GM12878 (cell line): ENCODE data around the gene MROH2A. TPM values are rescaled to one million over a fixed set of nuclear protein-coding genes. Genes with fewer than 3 reads are reported as not detected.

Experiments
- ATAC-seq: fragments of 200-7000 bp; cut with Tn5 transposase; 3 replicates; pipeline ENCODE4 v1.9.1; 2020; ENCODE audit warnings: mild to moderate bottlenecking, moderate library complexity
- BruUV-seq: library from RNA; stranded (reverse); fragments of 400-500 nt; replicated peaks from 2 replicates; lab custom pipeline; 2021; lab: Mats Ljungman, UMichigan
- CTCF ChIA-PET: fragments of 300-600 bp; sonication (Branson Sonifier 250); formaldehyde crosslinking; extraction: SDS; loops from one replicate; lab custom pipeline; 2021; ENCODE audit warnings: inconsistent platforms; lab: Yijun Ruan, JAX
- POLR2A ChIA-PET: fragments of 350-600 bp; formaldehyde crosslinking; extraction: SDS; loops from one replicate; lab custom pipeline; 2021; ENCODE audit warnings: inconsistent platforms; lab: Charles Lee
- RAD21 ChIA-PET: fragments of 300-600 bp; sonication (Branson Sonifier 250); formaldehyde crosslinking; loops from one replicate; lab custom pipeline; 2023; ENCODE audit warnings: antibody characterized with exemption; ENCODE audit not compliant: unreplicated experiment; lab: Charles Lee
- SMC1A ChIA-PET: fragments of 300-600 bp; sonication (Branson Sonifier 250); formaldehyde crosslinking; loops from one replicate; lab custom pipeline; 2023; ENCODE audit not compliant: unreplicated experiment, uncharacterized antibody; lab: Charles Lee
- DNase-seq: peaks from one replicate; pipeline ENCODE4 v3.0.0-alpha.2; 2011; ENCODE audit warnings: low read depth, low spot score
- FAIRE-seq: peaks from 3 replicates; lab custom pipeline; 2011; peaks lifted over from hg19 to GRCh38; lab: Jason Lieb, UNC
- H2AFZ ChIP-seq: 2 replicates; pipeline ENCODE4 v1.6.0; 2011; ENCODE audit warnings: low read depth, low read length, control low read depth; ENCODE audit not compliant: control insufficient read depth
- H3K27ac ChIP-seq: 2 replicates; pipeline ENCODE4 v1.5.1; 2011; ENCODE audit warnings: control low read depth; ENCODE audit not compliant: control insufficient read depth, insufficient read depth
- H3K27me3 ChIP-seq, 2 experiments: replicated peaks in 1 of 2; 2 replicates each; pipeline versions ENCODE4 v1.6.0 to v1.6.1; 2011; ENCODE audit warnings: low read length in 1 of 2; ENCODE audit not compliant: control insufficient read depth in 2 of 2, insufficient read depth in 2 of 2
- H3K36me3 ChIP-seq, 2 experiments: 2 replicates each; pipeline ENCODE4 v1.5.1; 2011; ENCODE audit warnings: low read length in 1 of 2; ENCODE audit not compliant: control insufficient read depth in 2 of 2, insufficient read depth in 2 of 2
- H3K4me1 ChIP-seq: 2 replicates; pipeline ENCODE4 v1.6.1; 2011; ENCODE audit warnings: mild to moderate bottlenecking, low read length, moderate library complexity, mixed read lengths; ENCODE audit not compliant: control insufficient read depth, insufficient read depth
- H3K4me2 ChIP-seq: 2 replicates; pipeline ENCODE4 v1.6.0; 2011; ENCODE audit warnings: control low read depth; ENCODE audit not compliant: control insufficient read depth, insufficient read depth
- H3K4me3 ChIP-seq: fragments of 200-600 bp; sonication (generic); 2 replicates; pipeline ENCODE4 v1.5.1; 2016
- H3K79me2 ChIP-seq: 2 replicates; pipeline ENCODE4 v1.6.0; 2011; ENCODE audit warnings: low read length; ENCODE audit not compliant: control insufficient read depth, insufficient read depth
- H3K9ac ChIP-seq: 2 replicates; pipeline ENCODE4 v1.8.0; 2011; ENCODE audit warnings: low read length, control low read depth, mixed read lengths; ENCODE audit not compliant: control insufficient read depth, insufficient read depth
- H3K9me3 ChIP-seq: replicated peaks from 3 replicates; pipeline ENCODE4 v1.5.1; 2011; ENCODE audit warnings: mild to moderate bottlenecking, low read length; ENCODE audit not compliant: control insufficient read depth, insufficient read depth
- H4K20me1 ChIP-seq: 2 replicates; pipeline ENCODE4 v1.6.0; 2011; ENCODE audit not compliant: control insufficient read depth, insufficient read depth
- GABPA ChIP-seq: IDR thresholded peaks from 2 replicates; pipeline ENCODE4 v1.6.1; 2014; ENCODE audit warnings: antibody characterized with exemption, low read depth, mild to moderate bottlenecking, inconsistent platforms
- KLF5 ChIP-seq: fragments of 450-650 bp; IDR thresholded peaks from 2 replicates; pipeline ENCODE4 v1.6.1; 2014; ENCODE audit warnings: mild to moderate bottlenecking; ENCODE audit not compliant: partially characterized antibody
- MEF2B ChIP-seq: fragments of 450-650 bp; IDR thresholded peaks from 2 replicates; pipeline ENCODE4 v1.6.1; 2018; ENCODE audit warnings: mild to moderate bottlenecking, moderate library complexity; ENCODE audit not compliant: partially characterized antibody, poor library complexity, severe bottlenecking
- MLLT1 ChIP-seq: fragments of 450-650 bp; IDR thresholded peaks from 2 replicates; pipeline ENCODE4 v1.6.1; 2016; ENCODE audit warnings: mild to moderate bottlenecking
- MTA2 ChIP-seq: fragments of 450-650 bp; IDR thresholded peaks from 2 replicates; pipeline ENCODE4 v1.6.1; 2016; ENCODE audit warnings: low read depth, mild to moderate bottlenecking, moderate library complexity
- NR2F1 ChIP-seq: fragments of 450-650 bp; conservative IDR thresholded peaks from 2 replicates; pipeline ENCODE4 v1.6.1; 2017; ENCODE audit warnings: mild to moderate bottlenecking
- SPI1 ChIP-seq: IDR thresholded peaks from 2 replicates; pipeline ENCODE4 v1.6.1; 2011; ENCODE audit warnings: low read depth, mild to moderate bottlenecking, low read length, moderate library complexity, borderline replicate concordance; ENCODE audit not compliant: insufficient read depth
- TCF12 ChIP-seq: IDR thresholded peaks from 2 replicates; pipeline ENCODE4 v1.6.1; 2011; ENCODE audit warnings: low read depth, mild to moderate bottlenecking, low read length
- WGBS: methylation state at CpG from one replicate; pipeline ENCODE4 v1.1.6; 2016; ENCODE audit warnings: low lambda C conversion rate; ENCODE audit not compliant: insufficient replicate concordance, insufficient coverage; ENCODE audit errors: missing lambda C conversion rate; 5-methylcytosine and 5-hydroxymethylcytosine counted together
- in situ Hi-C: fragments of 300-500 bp; cut with MboI; formaldehyde crosslinking; loops from 9 replicates; pipeline ENCODE4 v1.14.3; 2018; ENCODE audit warnings: mixed read lengths
- intact Hi-C: fragments of 100-400 bp; cut with micrococcal nuclease; formaldehyde crosslinking; loops from one replicate; pipeline ENCODE4 v1.14.2; 2022; ENCODE audit not compliant: unreplicated experiment
- polyA plus RNA-seq, 11 experiments: library from polyadenylated mRNA; depleted of rRNA in 4 of 11; unstranded in 6 of 11; stranded (reverse) in 5 of 11; fragments of >200 nt; fragmentation: Nextera tagmentation in 4 of 11; fragmentation: Illumina TruSeq in 1 of 11; extraction: Ambion mirVana in 4 of 11; extraction: Trizol in 1 of 11; gene quantifications; 1 replicate in 1 of 11; 2 replicates in 10 of 11; pipeline versions ENCODE4 v1.2.1 to v1.2.3, GENCODE V29; 2011 to 2016; ENCODE audit warnings: inconsistent platforms in 2 of 11, missing spikeins in 2 of 11, low read depth in 1 of 11
- total RNA-seq, 4 experiments: library from RNA; depleted of rRNA in 3 of 4; stranded (reverse); fragments of >200 nt in 3 of 4; fragmentation: Illumina TruSeq in 1 of 4; extraction: Trizol in 1 of 4; gene quantifications; 2 replicates each; pipeline versions ENCODE4 v1.2.1 to v1.2.3, GENCODE V29; 2013 to 2021

MROH2A gene
- total and polyA plus RNA-seq, 10 of the 15 experiments (the other 5 are each of a cell fraction or from before 2014, with no cell fraction given): not detected

DNA sequence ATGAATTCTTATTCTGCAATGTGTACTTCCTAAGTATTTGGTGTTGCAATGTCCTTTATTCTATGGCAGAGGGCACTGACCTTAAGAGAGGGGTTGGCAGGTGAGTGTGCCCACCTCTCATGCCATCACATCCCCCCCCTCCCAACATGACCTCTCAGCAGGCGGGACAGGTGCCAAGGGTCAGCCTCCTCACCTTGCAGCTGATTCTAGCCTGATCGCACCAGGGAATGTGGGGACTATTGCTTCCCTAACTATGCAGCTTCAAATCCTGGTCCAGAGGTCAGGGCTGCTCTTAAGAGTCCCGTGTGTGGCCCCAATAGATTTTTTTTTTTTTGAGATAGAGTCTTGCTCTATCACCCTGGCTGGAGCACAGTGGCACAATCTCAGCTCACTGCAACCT lies 66.7 kb downstream of the MROH2A start:
- intact Hi-C loops (no loop called here), in situ Hi-C loops (no loop called here)
- Histone ChIP-seq H3K36me3 (peaks cover 51 to 53% of the 10 kb centered on the region in 2 experiments), H3K9me3 (no peaks in the 10 kb centered on the region), H3K79me2 (peaks cover 10% of the 10 kb centered on the region), H3K4me2 (no peak overlapping the region), H3K4me3 (no peak overlapping the region), H3K9ac (no peak overlapping the region), H3K27ac (no peak overlapping the region), H3K27me3 (no peaks in the 10 kb centered on the region), H3K4me1 (no peaks in the 10 kb centered on the region), H2AFZ (no peak overlapping the region), H4K20me1 (no peaks in the 10 kb centered on the region)
- 79% methylated on average over 3 of the region's 3 CpGs for WGBS
- BruUV-seq: no TSS peak
- DNase-seq: no peak
- CTCF ChIA-PET: interaction anchor here (3.7 kb wide), 1 partner anchor 13 kb away, joined by 11 read pairs; no protein-coding TSS in a partner anchor
- POLR2A ChIA-PET: no interaction called here
- SMC1A ChIA-PET: no interaction called here
- no peak for TF ChIP-seq GABPA
- TF ChIP-seq TCF12: no peak
- TF ChIP-seq MLLT1: no peak
- RAD21 ChIA-PET: no interaction called here
- no peak for ATAC-seq
- FAIRE-seq: no peak

DNA sequence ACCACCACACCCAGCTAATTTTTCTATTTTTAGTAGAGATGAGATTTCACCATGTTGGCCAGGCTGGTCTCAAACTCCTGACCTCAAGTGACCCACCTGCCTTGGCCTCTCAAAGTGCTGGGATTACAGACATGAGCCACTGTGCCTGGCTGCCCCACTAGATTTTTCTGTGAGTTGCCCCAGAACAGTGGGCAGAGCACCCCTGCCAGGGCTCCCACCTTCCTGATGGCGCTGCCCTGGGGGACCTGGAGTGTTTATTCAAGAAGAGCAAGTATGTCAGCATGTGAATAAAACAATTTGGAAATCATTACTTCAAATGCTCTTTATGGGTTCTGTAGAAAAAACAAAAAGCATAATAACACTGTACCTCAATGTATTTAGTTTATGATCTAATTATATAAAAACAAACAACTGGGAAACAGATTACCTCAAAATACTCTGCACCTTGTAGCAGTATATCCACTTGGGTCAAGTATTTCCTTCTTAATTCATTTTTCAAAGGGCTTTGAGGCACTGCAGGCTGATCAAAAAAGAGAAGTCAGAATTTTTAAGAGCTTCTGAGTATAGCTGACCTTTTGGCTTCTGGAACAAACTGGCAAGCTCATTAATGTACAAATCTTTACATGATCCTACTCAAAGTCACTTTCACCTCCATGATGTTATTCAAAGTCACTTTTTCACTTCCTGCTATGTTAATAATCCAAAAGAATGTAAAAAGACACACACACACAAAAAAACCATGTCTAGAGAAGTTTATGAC lies 67.4 kb downstream of the MROH2A start:
- no peak overlapping the region for H3K4me2 ChIP-seq
- BruUV-seq: no TSS peak
- no peaks in the 10 kb centered on the region for H3K9me3 ChIP-seq
- WGBS: 94% methylated on average over 1 of the region's 1 CpG
- CTCF ChIA-PET: interaction anchor here (0.7 to 3.7 kb wide), 2 partner anchors 12 to 14 kb away, joined by 3 to 11 read pairs; no protein-coding TSS in a partner anchor
- H3K27me3 ChIP-seq: no peaks in the 10 kb centered on the region
- no peak overlapping the region for H3K27ac ChIP-seq
- TF ChIP-seq MTA2 (peak; percentile 43), MEF2B (peak; percentile 22), NR2F1 (peak; percentile 92), KLF5 (no peak), SPI1 (peak; percentile 24; the same call in 1 of the 2 replicates)
- POLR2A ChIA-PET: interaction anchor here (0.5 kb wide), 1 partner anchor 75 kb away, joined by 4 read pairs; no protein-coding TSS in a partner anchor
- DNase-seq (no peak), ATAC-seq (peak; percentile 40; the same call in 2 of the 3 replicates), FAIRE-seq (no peak)
- H3K79me2 ChIP-seq: peaks cover 6% of the 10 kb centered on the region
- no peaks in the 10 kb centered on the region for H3K4me1 ChIP-seq
- SMC1A ChIA-PET: interaction anchor here (0.6 to 1.2 kb wide), 2 partner anchors 12 to 1497 kb away, joined by 3 to 4 read pairs; no protein-coding TSS in a partner anchor
- no peak overlapping the region for H2AFZ ChIP-seq
- in situ Hi-C loops (no loop called here), intact Hi-C loops (no loop called here)
- RAD21 ChIA-PET: no interaction called here
- peaks cover 50 to 55% of the 10 kb centered on the region in 2 experiments for H3K36me3 ChIP-seq
- no peak overlapping the region for H3K9ac ChIP-seq
- no peak overlapping the region for H3K4me3 ChIP-seq
- no peaks in the 10 kb centered on the region for H4K20me1 ChIP-seq
